H9 (cell line): ENCODE results near the gene CARS1. TPM values are rescaled to one million over a fixed set of nuclear protein-coding genes. Genes with fewer than 3 reads are reported as not detected.

ENCODE experiments used
- DNase-seq: peaks from one replicate; pipeline ENCODE4 v3.0.0-alpha.2; 2017
- H2AFZ ChIP-seq: one replicate; pipeline ENCODE4 v1.6.1; 2013; ENCODE audit warnings: mild to moderate bottlenecking, low read length, control low read depth, moderate library complexity
- H2AK5ac ChIP-seq: 2 replicates; pipeline ENCODE4 v1.6.1; 2013; ENCODE audit warnings: low read length, control low read depth, mixed read lengths; ENCODE audit not compliant: insufficient read length
- H2BK120ac ChIP-seq: one replicate; pipeline ENCODE4 v1.6.1; 2013; ENCODE audit warnings: low read depth, mild to moderate bottlenecking, low read length, control low read depth, inconsistent platforms; ENCODE audit not compliant: poor library complexity, severe bottlenecking
- H2BK12ac ChIP-seq: 2 replicates; pipeline ENCODE4 v1.6.1; 2013; ENCODE audit warnings: low read length, control low read depth, mixed read lengths, low read depth; ENCODE audit not compliant: insufficient read length
- H2BK15ac ChIP-seq: 2 replicates; pipeline ENCODE4 v1.6.1; 2013; ENCODE audit warnings: low read depth, low read length, control low read depth
- H2BK20ac ChIP-seq: one replicate; pipeline ENCODE4 v1.6.1; 2013; ENCODE audit warnings: low read depth, mild to moderate bottlenecking, low read length, control low read depth, inconsistent platforms; ENCODE audit not compliant: poor library complexity, severe bottlenecking
- H2BK5ac ChIP-seq: 2 replicates; pipeline ENCODE4 v1.6.1; 2013; ENCODE audit warnings: low read length, control low read depth, mixed read lengths; ENCODE audit not compliant: insufficient read length
- H3K14ac ChIP-seq: 2 replicates; pipeline ENCODE4 v1.6.1; 2013; ENCODE audit warnings: low read length, control low read depth; ENCODE audit not compliant: insufficient read depth
- H3K18ac ChIP-seq: 2 replicates; pipeline ENCODE4 v1.6.1; 2013; ENCODE audit warnings: low read depth, mild to moderate bottlenecking, mixed read lengths, low read length, control low read depth; ENCODE audit not compliant: insufficient read length
- H3K23ac ChIP-seq: 2 replicates; pipeline ENCODE4 v1.6.1; 2013; ENCODE audit warnings: low read length, control low read depth, mixed read lengths, low read depth; ENCODE audit not compliant: insufficient read length
- H3K23me2 ChIP-seq: 2 replicates; pipeline ENCODE4 v1.6.1; 2013; ENCODE audit warnings: low read depth, mild to moderate bottlenecking, mixed read lengths, low read length, control low read depth; ENCODE audit not compliant: insufficient read length, poor library complexity, severe bottlenecking
- H3K27ac ChIP-seq: 2 replicates; pipeline ENCODE4 v1.5.1; 2013; ENCODE audit warnings: low read length, control low read depth, mixed read lengths, low read depth; ENCODE audit not compliant: insufficient read length
- H3K27me3 ChIP-seq: 2 replicates; pipeline ENCODE4 v1.6.1; 2013; ENCODE audit warnings: low read length, control low read depth, inconsistent platforms; ENCODE audit not compliant: insufficient read depth
- H3K4ac ChIP-seq: 2 replicates; pipeline ENCODE4 v1.6.1; 2013; ENCODE audit warnings: low read depth, mild to moderate bottlenecking, control low read depth, inconsistent platforms, low read length, moderate library complexity
- H3K4me1 ChIP-seq: 2 replicates; pipeline ENCODE4 v1.6.1; 2013; ENCODE audit warnings: low read length, control low read depth, inconsistent platforms; ENCODE audit not compliant: insufficient read depth
- H3K4me2 ChIP-seq: 2 replicates; pipeline ENCODE4 v1.6.1; 2013; ENCODE audit warnings: low read length, control low read depth, mixed read lengths; ENCODE audit not compliant: insufficient read length, insufficient read depth
- H3K56ac ChIP-seq: 2 replicates; pipeline ENCODE4 v1.6.1; 2013; ENCODE audit warnings: low read depth, mild to moderate bottlenecking, mixed read lengths, low read length, control low read depth; ENCODE audit not compliant: insufficient read length
- H3K79me1 ChIP-seq: 2 replicates; pipeline ENCODE4 v1.6.1; 2013; ENCODE audit warnings: low read depth, mild to moderate bottlenecking, moderate library complexity, low read length, control low read depth, inconsistent platforms; ENCODE audit not compliant: insufficient read depth, poor library complexity, severe bottlenecking
- H3K79me2 ChIP-seq: 2 replicates; pipeline ENCODE4 v1.6.1; 2013; ENCODE audit warnings: low read length, control low read depth, inconsistent platforms; ENCODE audit not compliant: insufficient read depth
- H3K9ac ChIP-seq: 2 replicates; pipeline ENCODE4 v1.6.1; 2013; ENCODE audit warnings: low read length, control low read depth, mixed read lengths; ENCODE audit not compliant: insufficient read length; ENCODE audit errors: extremely low read depth
- H3K9me3 ChIP-seq: one replicate; pipeline ENCODE4 v1.6.1; 2013; ENCODE audit warnings: low read depth, low read length, inconsistent platforms; ENCODE audit not compliant: control insufficient read depth
- H3T11ph ChIP-seq: one replicate; pipeline ENCODE4 v1.6.1; 2013; ENCODE audit warnings: mild to moderate bottlenecking, low read length, control low read depth, inconsistent platforms
- H4K20me1 ChIP-seq: one replicate; pipeline ENCODE4 v1.6.1; 2013; ENCODE audit not compliant: control insufficient read depth, insufficient read length, insufficient read depth
- H4K5ac ChIP-seq: 2 replicates; pipeline ENCODE4 v1.6.1; 2013; ENCODE audit warnings: low read depth, mild to moderate bottlenecking, mixed read lengths, low read length, control low read depth; ENCODE audit not compliant: insufficient read length
- H4K8ac ChIP-seq: replicated peaks from 2 replicates; pipeline ENCODE4 v1.6.1; 2013; ENCODE audit warnings: low read length, control low read depth, mixed read lengths, low read depth; ENCODE audit not compliant: insufficient read length
- H4K91ac ChIP-seq: 2 replicates; pipeline ENCODE4 v1.6.1; 2013; ENCODE audit warnings: low read depth, mild to moderate bottlenecking, moderate library complexity, mixed read lengths, low read length, control low read depth; ENCODE audit not compliant: insufficient read length
- H3K27ac Mint-ChIP-seq, 3 experiments: 2 replicates in 2 of 3; 3 replicates in 1 of 3; pipeline ENCODE4 v1.8.0; 2020 to 2021; ENCODE audit warnings: mixed read lengths in 3 of 3, mild to moderate bottlenecking in 1 of 3, moderate library complexity in 1 of 3
- H3K27me3 Mint-ChIP-seq: 2 replicates; pipeline ENCODE4 v1.8.0; 2021; ENCODE audit warnings: low read depth, mild to moderate bottlenecking, moderate library complexity, mixed read lengths
- H3K36me3 Mint-ChIP-seq, 3 experiments: 2 replicates in 2 of 3; 3 replicates in 1 of 3; pipeline ENCODE4 v1.8.0; 2020 to 2021; ENCODE audit warnings: low read depth in 3 of 3, mixed read lengths in 3 of 3; ENCODE audit not compliant: insufficient read depth in 1 of 3
- H3K4me1 Mint-ChIP-seq, 2 experiments: 2 replicates each; pipeline ENCODE4 v1.8.0; 2020; ENCODE audit warnings: mixed read lengths in 2 of 2
- H3K4me3 Mint-ChIP-seq, 2 experiments: 2 replicates in 1 of 2; 3 replicates in 1 of 2; pipeline ENCODE4 v1.8.0; 2020 to 2021; ENCODE audit warnings: mild to moderate bottlenecking in 2 of 2, mixed read lengths in 2 of 2, moderate library complexity in 1 of 2
- H3K9me3 Mint-ChIP-seq, 2 experiments: 2 replicates in 1 of 2; 3 replicates in 1 of 2; pipeline ENCODE4 v1.8.0; 2020; ENCODE audit warnings: mild to moderate bottlenecking in 2 of 2, mixed read lengths in 2 of 2, moderate library complexity in 1 of 2
- WGBS: extraction: QIAGEN DNeasy Blood & Tissue Kit; methylation state at CpG from one replicate; pipeline ENCODE4 v1.1.7; 2013; ENCODE audit warnings: missing lambda C conversion rate, low lambda C conversion rate, mixed read lengths; ENCODE audit not compliant: insufficient read length; ENCODE audit errors: extremely low coverage; 5-methylcytosine and 5-hydroxymethylcytosine counted together
- total RNA-seq: library from RNA; stranded (reverse); gene quantifications from 2 replicates; pipeline ENCODE4 v1.2.1, GENCODE V29; 2021
- TF ChIP-seq, protein P1 (sequence below): fragments of 200-600 bp; sonication (generic); conservative IDR thresholded peaks from 3 replicates; pipeline ENCODE4 v1.8.0; 2021; ENCODE audit warnings: antibody characterized with exemption, mild to moderate bottlenecking

The CARS1 gene
- total RNA-seq, 1 experiment from 2014 or later, result 92.3 TPM

DNA sequence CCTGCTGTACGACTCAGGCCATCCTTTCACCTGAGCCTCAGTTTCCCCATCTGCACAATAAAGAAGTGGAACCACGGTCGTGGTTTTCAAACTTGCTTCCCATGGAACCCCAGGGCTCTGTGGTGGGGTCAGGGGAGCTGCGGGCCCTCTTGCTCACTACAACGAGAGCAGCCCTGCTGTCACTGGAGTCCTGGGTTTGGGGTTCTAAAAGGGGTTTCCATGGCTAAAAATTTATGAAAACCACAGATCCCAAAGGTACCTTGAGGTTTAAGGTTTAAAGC lies 45.4 kb upstream of the CARS1 start:
- H3K27ac Mint-ChIP-seq, result no peak overlapping the region
- H3K14ac ChIP-seq, result no peak overlapping the region
- H2BK15ac ChIP-seq, result no peak overlapping the region
- no peak overlapping the region for H4K8ac ChIP-seq
- no peaks in the 10 kb centered on the region for H3K27me3 Mint-ChIP-seq
- no peaks in the 10 kb centered on the region for H3K4me1 ChIP-seq
- no peak overlapping the region for H3K56ac ChIP-seq
- peaks cover 9 to 12% of the 10 kb centered on the region in 2 experiments for H3K4me1 Mint-ChIP-seq
- H2BK5ac ChIP-seq, result no peak overlapping the region
- H3K79me1 ChIP-seq, result no peaks in the 10 kb centered on the region
- no peak overlapping the region for H4K91ac ChIP-seq
- H2BK20ac ChIP-seq, result no peak overlapping the region
- H3K9me3 ChIP-seq, result no peaks in the 10 kb centered on the region
- no peak overlapping the region for H2BK120ac ChIP-seq
- H3K27ac ChIP-seq, result no peak overlapping the region
- no peaks in the 10 kb centered on the region for H3K9me3 Mint-ChIP-seq
- H3K4me2 ChIP-seq, result no peak overlapping the region
- no peak overlapping the region for H2BK12ac ChIP-seq
- H2AFZ ChIP-seq, result no peak overlapping the region
- WGBS, result no CpG with 5 or more reads among the region's 5 CpGs
- DNase-seq, result no peak
- H4K5ac ChIP-seq, result no peak overlapping the region
- H3K36me3 Mint-ChIP-seq, result peaks cover 0 to 3% (median 2%) of the 10 kb centered on the region in 3 experiments; a peak in 3 of 7 replicates
- no peak overlapping the region for H3T11ph ChIP-seq
- no peaks in the 10 kb centered on the region for H3K27me3 ChIP-seq
- no peaks in the 10 kb centered on the region for H4K20me1 ChIP-seq
- TF ChIP-seq, protein P1, sequence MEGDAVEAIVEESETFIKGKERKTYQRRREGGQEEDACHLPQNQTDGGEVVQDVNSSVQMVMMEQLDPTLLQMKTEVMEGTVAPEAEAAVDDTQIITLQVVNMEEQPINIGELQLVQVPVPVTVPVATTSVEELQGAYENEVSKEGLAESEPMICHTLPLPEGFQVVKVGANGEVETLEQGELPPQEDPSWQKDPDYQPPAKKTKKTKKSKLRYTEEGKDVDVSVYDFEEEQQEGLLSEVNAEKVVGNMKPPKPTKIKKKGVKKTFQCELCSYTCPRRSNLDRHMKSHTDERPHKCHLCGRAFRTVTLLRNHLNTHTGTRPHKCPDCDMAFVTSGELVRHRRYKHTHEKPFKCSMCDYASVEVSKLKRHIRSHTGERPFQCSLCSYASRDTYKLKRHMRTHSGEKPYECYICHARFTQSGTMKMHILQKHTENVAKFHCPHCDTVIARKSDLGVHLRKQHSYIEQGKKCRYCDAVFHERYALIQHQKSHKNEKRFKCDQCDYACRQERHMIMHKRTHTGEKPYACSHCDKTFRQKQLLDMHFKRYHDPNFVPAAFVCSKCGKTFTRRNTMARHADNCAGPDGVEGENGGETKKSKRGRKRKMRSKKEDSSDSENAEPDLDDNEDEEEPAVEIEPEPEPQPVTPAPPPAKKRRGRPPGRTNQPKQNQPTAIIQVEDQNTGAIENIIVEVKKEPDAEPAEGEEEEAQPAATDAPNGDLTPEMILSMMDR, result no peak
- H3K4me3 Mint-ChIP-seq, result no peak overlapping the region
- H2AK5ac ChIP-seq, result no peak overlapping the region
- no peak overlapping the region for H3K4ac ChIP-seq
- no peaks in the 10 kb centered on the region for H3K23me2 ChIP-seq
- H3K18ac ChIP-seq, result no peak overlapping the region
- no peak overlapping the region for H3K23ac ChIP-seq
- no peaks in the 10 kb centered on the region for H3K79me2 ChIP-seq
- H3K9ac ChIP-seq, result no peak overlapping the region
